ENCODE measurements around the gene PLCL2.

- TF ChIP-seq CTCF (IDR thresholded peaks at IDR 0.05) (no peak), POLR2A (IDR thresholded peaks at IDR 0.05) (no peak), POLR2AphosphoS5 (IDR thresholded peaks at IDR 0.05; ENCODE audit: insufficient read depth in 1 of 2, low read depth in 1 of 2) (no peak)
Measured at GRCh38 chr3:16877911-16878310, 6.8 kb upstream of the PLCL2 start.

Data from vagina (tissue), 2 donors.